HL-60/S4 (cell line): ENCODE results near the gene RYR2.
"Not testable (repeated sequence)": the region's sequence is repeated elsewhere in the genome, so short reads cannot be mapped to it uniquely, and the experiment has no call there.

Source experiments
- in situ Hi-C: fragments of 300-500 bp; cut with MboI; formaldehyde crosslinking; loops from 2 replicates; pipeline ENCODE4 v1.14.3; 2022; ENCODE audit warnings: low sequenced_read_pairs

The RYR2 gene

DNA sequence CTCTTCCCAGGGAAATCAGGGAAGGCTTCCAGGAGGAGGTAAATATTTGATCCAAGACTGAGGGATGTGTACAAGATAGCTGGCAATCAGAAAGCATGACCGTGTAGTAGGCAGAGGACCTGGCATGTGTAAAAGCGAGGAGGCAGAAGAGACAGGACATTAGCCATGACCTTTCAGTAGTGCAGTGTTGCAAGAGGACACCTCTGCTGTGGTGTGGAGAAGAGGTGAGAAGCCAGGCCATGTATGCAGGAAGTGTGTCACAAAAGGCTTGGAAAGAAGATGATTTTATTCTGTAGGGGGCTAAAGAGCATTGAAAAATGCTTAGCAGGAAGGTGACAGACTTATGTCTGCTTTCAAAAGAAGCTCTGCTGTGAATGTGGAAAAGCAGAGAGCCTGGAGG lies 467.8 kb downstream of the RYR2 start:
- in situ Hi-C loops: no loop called here

- in situ Hi-C loops: no loop called here
Measured at GRCh38 chr1:237525102-237525501, 483.1 kb downstream of the RYR2 start.

DNA sequence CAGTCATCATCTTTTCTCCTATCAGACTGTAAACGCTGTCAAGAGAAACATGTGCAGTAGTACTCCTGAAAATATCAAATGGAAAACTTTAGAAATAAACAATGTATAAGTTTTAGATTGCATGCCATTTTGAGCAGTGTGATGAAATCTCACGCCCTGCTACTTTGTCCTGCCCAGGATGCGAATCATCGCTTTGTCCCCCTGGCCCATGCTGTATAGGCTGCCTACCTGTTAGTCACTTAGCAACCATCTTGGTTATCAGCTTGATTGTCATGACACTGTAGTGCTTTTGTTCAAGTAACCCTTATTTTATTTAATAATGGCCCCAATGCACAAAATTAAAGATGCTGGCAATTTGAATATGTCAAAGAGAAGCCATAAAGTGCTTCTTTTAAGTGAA lies 485.8 kb downstream of the RYR2 start:
- in situ Hi-C loops: no loop called here

GRCh38 chr1:237528545-237528944 lies 486.6 kb downstream of the RYR2 start:
- in situ Hi-C loops: no loop called here

GRCh38 chr1:237539055-237539454 lies 497.1 kb downstream of the RYR2 start:
- in situ Hi-C loops: no loop called here

DNA sequence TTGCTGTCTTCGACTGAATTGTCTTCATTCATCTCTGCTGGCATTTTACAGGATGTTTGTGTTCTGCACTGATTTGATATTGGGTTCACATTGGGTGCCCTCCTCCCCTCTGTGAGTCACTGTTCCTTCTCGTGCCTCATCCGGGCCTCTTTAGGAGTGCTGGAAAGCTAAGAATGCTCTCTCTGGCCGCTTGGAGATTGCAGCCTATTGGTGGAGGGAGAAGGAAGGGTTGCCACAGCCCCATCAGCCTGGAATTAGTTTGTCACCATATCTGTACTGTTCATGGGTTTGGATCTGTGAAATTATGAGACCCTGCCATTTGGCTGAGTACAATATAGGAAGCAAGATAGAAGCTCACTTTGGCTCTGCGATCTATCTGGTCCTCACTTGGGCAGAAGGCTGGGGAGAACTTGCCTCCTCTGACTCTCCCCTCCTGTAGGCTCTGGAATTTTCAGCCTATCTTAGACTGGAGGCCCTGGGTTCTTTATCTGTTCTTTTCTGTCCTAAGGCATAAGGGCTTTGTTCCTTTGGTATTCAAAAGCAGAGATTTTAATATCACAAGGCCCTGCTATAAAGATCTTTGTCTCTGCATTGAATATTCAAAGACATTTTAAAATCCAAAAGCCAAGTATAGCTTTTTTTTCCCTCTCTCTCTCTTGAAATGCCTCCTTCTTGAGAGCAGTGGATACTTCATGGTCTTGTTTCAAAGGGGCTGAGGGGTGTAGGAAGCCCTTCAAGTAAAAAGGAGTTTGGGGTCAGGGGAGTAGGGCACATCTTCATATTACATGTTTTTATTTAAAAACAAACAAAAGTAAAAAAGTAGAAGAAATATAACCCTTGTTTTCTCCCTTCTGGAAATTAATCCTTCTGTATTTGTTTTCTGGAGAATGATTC lies 500.8 kb downstream of the RYR2 start:
- in situ Hi-C loops: no loop called here

GRCh38 chr1:237553078-237553477 lies 511.1 kb downstream of the RYR2 start:
- in situ Hi-C loops: loop anchor here (25.0 kb wide), 2 partner anchors 941 to 1441 kb away; partner anchors contain the start of gene HEATR1

DNA sequence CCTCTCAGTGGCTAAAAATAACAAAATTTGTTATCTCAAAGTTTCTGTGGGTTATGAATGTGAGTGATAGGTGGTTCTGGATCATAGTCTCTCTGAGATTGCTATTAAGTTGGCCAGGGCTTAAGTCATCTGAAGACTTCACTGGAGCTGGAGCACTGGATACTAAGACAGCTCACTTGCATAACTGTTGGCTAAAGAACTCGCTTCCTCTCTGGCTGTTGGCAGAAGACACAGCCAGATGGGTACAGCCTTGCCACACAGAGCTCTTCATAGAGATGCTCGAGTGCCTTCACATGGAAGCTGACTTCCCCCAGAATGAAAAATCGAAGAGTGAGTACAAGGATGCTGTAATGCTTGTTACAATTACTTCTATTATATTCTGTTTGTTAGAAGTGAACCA lies 514.9 kb downstream of the RYR2 start:
- in situ Hi-C loops: loop anchor here (25.0 kb wide), 2 partner anchors 945 to 1445 kb away; partner anchors contain the start of gene HEATR1

DNA sequence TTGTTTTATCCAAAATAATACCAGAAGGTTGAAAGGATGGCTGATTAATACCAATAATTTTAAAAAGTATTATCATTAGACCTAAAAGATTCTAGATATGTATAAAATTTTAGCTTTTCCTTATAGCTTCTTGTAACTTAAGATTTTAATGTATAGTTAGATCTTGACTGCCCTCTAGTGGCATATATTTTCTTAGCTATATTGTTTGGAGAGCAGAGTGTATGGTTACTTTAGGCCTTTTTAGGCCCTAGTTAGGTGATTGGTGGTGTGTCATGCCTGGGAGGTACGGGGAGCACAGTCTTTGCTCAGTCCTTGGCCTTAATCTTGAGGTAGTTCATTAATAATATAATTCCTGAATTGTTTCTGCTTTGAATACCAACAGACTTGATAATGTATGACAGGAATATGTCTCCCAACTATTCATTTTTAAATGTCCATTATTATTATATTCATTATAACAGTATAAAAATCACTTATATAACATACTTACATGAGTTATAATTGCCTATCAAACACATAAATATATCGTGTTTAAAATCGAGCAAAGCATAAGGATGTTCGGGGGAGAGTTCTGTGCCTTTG lies 520.3 kb downstream of the RYR2 start:
- in situ Hi-C loops: loop anchor here (25.0 kb wide), 2 partner anchors 950 to 1450 kb away; partner anchors contain the start of gene HEATR1

GRCh38 chr1:237565236-237565635 lies 523.3 kb downstream of the RYR2 start:
- in situ Hi-C loops: loop anchor here (25.0 kb wide), 2 partner anchors 953 to 1453 kb away; partner anchors contain the start of gene HEATR1

DNA sequence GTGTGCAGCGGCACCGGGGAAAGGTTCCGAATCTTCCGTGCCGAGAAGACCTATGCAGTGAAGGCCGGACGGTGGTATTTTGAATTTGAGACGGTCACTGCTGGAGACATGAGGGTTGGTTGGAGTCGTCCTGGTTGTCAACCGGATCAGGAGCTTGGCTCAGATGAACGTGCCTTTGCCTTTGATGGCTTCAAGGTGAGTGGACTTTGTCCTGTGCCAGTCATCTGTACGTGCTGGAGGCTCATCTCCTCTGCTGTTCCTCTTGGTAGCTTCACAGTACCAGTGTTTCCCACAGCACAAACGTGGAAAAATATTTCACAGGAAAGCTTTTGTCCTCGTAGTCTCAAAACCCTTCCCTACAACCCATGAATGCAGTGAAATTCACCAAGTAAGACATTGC lies 524.6 kb downstream of the RYR2 start:
- in situ Hi-C loops: loop anchor here (25.0 kb wide), 2 partner anchors 954 to 1454 kb away; partner anchors contain the start of gene HEATR1

- in situ Hi-C loops: loop anchor here (25.0 kb wide), 2 partner anchors 957 to 1457 kb away; partner anchors contain the start of gene HEATR1
Measured at GRCh38 chr1:237568955-237569354, 527.0 kb downstream of the RYR2 start.

DNA sequence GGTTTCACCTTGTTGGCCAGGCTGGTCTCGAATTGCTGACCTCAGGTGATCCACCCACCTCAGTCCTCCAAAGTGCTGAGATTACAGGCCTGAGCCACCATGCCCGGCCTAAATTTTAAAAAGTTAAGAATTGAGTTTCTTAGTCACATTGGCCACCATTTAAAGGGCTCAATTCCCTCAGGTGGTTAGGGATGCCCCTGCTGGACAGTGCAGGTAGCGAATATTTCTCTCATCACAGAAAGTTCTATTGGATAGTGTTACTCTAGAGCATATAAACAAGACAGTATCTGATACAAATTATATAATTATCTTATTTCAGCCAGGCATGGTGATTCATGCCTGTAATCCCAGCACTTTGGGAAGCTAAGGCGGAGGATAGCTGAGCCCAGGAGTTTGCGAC lies 528.5 kb downstream of the RYR2 start:
- in situ Hi-C loops: loop anchor here (25.0 kb wide), 2 partner anchors 958 to 1458 kb away; partner anchors contain the start of gene HEATR1

GRCh38 chr1:237574536-237574935 lies 532.6 kb downstream of the RYR2 start:
- in situ Hi-C loops: loop anchor here (25.0 kb wide), 2 partner anchors 962 to 1462 kb away; partner anchors contain the start of gene HEATR1

GRCh38 chr1:237578540-237578939 lies 536.6 kb downstream of the RYR2 start:
- in situ Hi-C loops: no loop called here

DNA sequence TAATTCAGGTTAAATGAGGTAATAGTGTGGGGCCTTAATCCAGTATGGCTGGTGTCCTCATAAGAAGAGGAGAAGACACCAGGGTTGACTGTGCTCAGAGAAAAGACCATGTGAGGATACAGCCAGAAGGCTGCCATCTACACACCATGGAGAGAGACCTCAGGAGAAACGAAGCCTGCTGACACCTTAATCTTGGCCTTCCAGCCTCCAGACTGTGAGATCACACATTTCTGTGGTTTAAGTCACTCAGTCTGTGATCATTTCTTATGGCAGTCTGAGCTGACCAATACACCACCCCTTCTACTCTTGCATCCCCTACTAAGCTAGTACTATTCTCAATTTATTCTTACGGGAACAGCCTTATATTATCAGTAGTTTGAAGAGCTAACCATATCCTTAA lies 538.7 kb downstream of the RYR2 start:
- in situ Hi-C loops: no loop called here

DNA sequence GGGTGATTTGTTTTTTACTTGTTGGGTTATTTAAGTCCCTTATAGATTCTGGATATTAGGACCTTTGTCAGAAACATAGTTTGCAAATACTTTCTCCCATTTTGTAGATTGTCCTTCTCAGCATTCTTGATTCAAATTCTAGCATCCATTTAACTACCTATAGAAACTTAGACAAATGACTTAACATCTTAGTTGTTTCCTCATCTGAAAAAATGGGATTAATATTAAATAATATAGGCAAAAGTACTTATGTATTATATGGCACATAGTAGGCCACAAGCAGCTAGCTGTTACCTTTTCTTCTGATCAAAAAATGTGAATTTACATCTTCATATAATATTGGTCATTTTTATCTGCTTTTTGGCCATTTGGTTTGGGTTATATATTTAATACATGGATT lies 541.3 kb downstream of the RYR2 start:
- in situ Hi-C loops: no loop called here

GRCh38 chr1:237583756-237584155 lies 541.8 kb downstream of the RYR2 start:
- in situ Hi-C loops: no loop called here

GRCh38 chr1:237590386-237590785 lies 548.4 kb downstream of the RYR2 start:
- in situ Hi-C loops: no loop called here

DNA sequence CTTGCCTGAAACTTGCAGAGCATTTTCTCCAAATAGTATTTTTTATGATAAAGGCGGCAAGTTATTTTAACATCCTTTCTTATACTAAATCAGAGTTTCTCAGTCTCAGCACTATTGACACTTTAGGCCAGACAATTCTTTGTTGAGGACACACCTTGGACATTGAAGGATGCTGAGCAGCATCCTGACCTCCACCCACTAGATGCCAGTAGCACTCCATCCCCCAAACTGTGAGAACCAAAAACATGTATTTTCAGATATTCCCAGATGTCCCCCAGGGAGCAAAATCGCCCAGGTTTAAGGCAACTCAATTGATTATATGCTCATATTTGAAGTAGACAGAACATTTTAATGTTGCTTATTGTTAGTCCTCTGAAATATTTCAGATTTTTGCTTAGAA lies 549.4 kb downstream of the RYR2 start:
- in situ Hi-C loops: no loop called here

DNA sequence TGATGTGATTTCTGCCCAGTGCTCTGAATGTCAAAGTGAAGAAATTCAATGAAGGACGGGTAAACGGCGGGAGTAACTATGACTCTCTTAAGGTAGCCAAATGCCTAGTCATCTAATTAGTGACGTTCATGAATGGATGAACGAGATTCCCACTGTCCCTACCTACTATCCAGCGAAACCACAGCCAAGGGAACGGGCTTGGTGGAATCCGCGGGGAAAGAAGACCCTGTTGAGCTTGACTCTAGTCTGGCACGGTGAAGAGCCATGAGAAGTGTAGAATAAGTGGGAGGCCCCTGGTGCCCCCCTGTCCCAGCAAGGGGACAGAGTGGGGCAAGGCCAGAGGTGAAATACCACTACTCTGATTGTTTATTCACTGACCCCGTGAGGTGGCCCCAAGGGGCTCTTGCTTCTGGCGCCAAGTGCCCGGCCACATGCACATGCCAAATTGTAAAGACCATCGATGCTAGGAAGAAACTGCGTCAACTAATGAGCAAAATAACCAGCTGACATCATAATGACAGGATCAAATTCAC lies 561.1 kb downstream of the RYR2 start:
- in situ Hi-C loops: not testable (repeated sequence)
